ENCODE measurements around the gene SLC22A8.

Gene SLC22A8

GRCh38 chr11:63014408-63015055 is 1.1 kb downstream of the SLC22A8 start:
- peaks cover 24% of the 10 kb centered on the region for H3K4me1 Mint-ChIP-seq
- peaks cover 37% of the 10 kb centered on the region for H3K27me3 Mint-ChIP-seq (ENCODE audit: low read depth)
- no peaks in the 10 kb centered on the region for H3K9me3 Mint-ChIP-seq
- H3K4me3 Mint-ChIP-seq: no peak overlapping the region
- TF ChIP-seq CTCF (IDR thresholded peaks at IDR 0.05; ENCODE audit: unreplicated experiment in 3 of 3): no peak
- H3K27ac Mint-ChIP-seq: no peak overlapping the region
- H3K36me3 Mint-ChIP-seq (ENCODE audit: low read depth): no peaks in the 10 kb centered on the region

- Mint-ChIP-seq H3K27ac (no peak overlapping the region), H3K36me3 (ENCODE audit: low read depth) (no peaks in the 10 kb centered on the region), H3K4me3 (no peak overlapping the region), H3K9me3 (no peaks in the 10 kb centered on the region), H3K4me1 (peaks cover 22% of the 10 kb centered on the region), H3K27me3 (ENCODE audit: low read depth) (peaks cover 29% of the 10 kb centered on the region)
- TF ChIP-seq CTCF (IDR thresholded peaks at IDR 0.05; ENCODE audit: unreplicated experiment in 3 of 3): no peak
Observed at GRCh38 chr11:63012839-63013238, 2.8 kb downstream of the SLC22A8 start.

GRCh38 chr11:63012430-63012829 is 3.2 kb downstream of the SLC22A8 start:
- H3K4me1 Mint-ChIP-seq: peaks cover 19% of the 10 kb centered on the region
- H3K27me3 Mint-ChIP-seq (ENCODE audit: low read depth): peaks cover 25% of the 10 kb centered on the region
- no peak for TF ChIP-seq CTCF (IDR thresholded peaks at IDR 0.05; ENCODE audit: unreplicated experiment in 3 of 3)
- H3K27ac Mint-ChIP-seq: no peak overlapping the region
- no peaks in the 10 kb centered on the region for H3K9me3 Mint-ChIP-seq
- H3K36me3 Mint-ChIP-seq (ENCODE audit: low read depth): no peaks in the 10 kb centered on the region
- no peak overlapping the region for H3K4me3 Mint-ChIP-seq

GRCh38 chr11:63010934-63011439 is 4.7 kb downstream of the SLC22A8 start:
- peaks cover 25% of the 10 kb centered on the region for H3K27me3 Mint-ChIP-seq (ENCODE audit: low read depth)
- no peak for TF ChIP-seq CTCF (IDR thresholded peaks at IDR 0.05; ENCODE audit: unreplicated experiment in 3 of 3)

GRCh38 chr11:63007920-63008319 is 7.7 kb downstream of the SLC22A8 start:
- Mint-ChIP-seq H3K27me3 (ENCODE audit: low read depth) (peaks cover 9% of the 10 kb centered on the region), H3K27ac (no peak overlapping the region), H3K4me1 (peaks cover 12% of the 10 kb centered on the region), H3K9me3 (no peaks in the 10 kb centered on the region), H3K36me3 (ENCODE audit: low read depth) (no peaks in the 10 kb centered on the region), H3K4me3 (no peak overlapping the region)
- no peak for TF ChIP-seq CTCF (IDR thresholded peaks at IDR 0.05; ENCODE audit: unreplicated experiment in 3 of 3)

More at GRCh38 chr11:63010934-63011439, 4.7 kb downstream of the SLC22A8 start:
- H3K9me3 Mint-ChIP-seq: no peaks in the 10 kb centered on the region
- no peaks in the 10 kb centered on the region for H3K36me3 Mint-ChIP-seq (ENCODE audit: low read depth)
- no peak overlapping the region for H3K4me3 Mint-ChIP-seq
- peaks cover 17% of the 10 kb centered on the region for H3K4me1 Mint-ChIP-seq
- H3K27ac Mint-ChIP-seq: no peak overlapping the region

GRCh38 chr11:63001456-63001855 is 14.2 kb downstream of the SLC22A8 start:
- TF ChIP-seq CTCF (IDR thresholded peaks at IDR 0.05; ENCODE audit: unreplicated experiment in 3 of 3): no peak
- Mint-ChIP-seq H3K36me3 (ENCODE audit: low read depth) (no peaks in the 10 kb centered on the region), H3K27me3 (ENCODE audit: low read depth) (peaks cover 5% of the 10 kb centered on the region), H3K9me3 (no peaks in the 10 kb centered on the region), H3K4me1 (peaks cover 6% of the 10 kb centered on the region), H3K27ac (no peak overlapping the region), H3K4me3 (no peak overlapping the region)
